H9 (cell line): ENCODE measurements around the gene CYP2C19. TPM values are rescaled to one million over a fixed set of nuclear protein-coding genes. Genes with fewer than 3 reads are reported as not detected.

Experiments used
- DNase-seq: peaks from one replicate; pipeline ENCODE4 v3.0.0-alpha.2; 2017
- H2AFZ ChIP-seq: one replicate; pipeline ENCODE4 v1.6.1; 2013; ENCODE audit warnings: mild to moderate bottlenecking, low read length, control low read depth, moderate library complexity
- H2AK5ac ChIP-seq: 2 replicates; pipeline ENCODE4 v1.6.1; 2013; ENCODE audit warnings: low read length, control low read depth, mixed read lengths; ENCODE audit not compliant: insufficient read length
- H2BK120ac ChIP-seq: one replicate; pipeline ENCODE4 v1.6.1; 2013; ENCODE audit warnings: low read depth, mild to moderate bottlenecking, low read length, control low read depth, inconsistent platforms; ENCODE audit not compliant: poor library complexity, severe bottlenecking
- H2BK12ac ChIP-seq: 2 replicates; pipeline ENCODE4 v1.6.1; 2013; ENCODE audit warnings: low read length, control low read depth, mixed read lengths, low read depth; ENCODE audit not compliant: insufficient read length
- H2BK15ac ChIP-seq: 2 replicates; pipeline ENCODE4 v1.6.1; 2013; ENCODE audit warnings: low read depth, low read length, control low read depth
- H2BK20ac ChIP-seq: one replicate; pipeline ENCODE4 v1.6.1; 2013; ENCODE audit warnings: low read depth, mild to moderate bottlenecking, low read length, control low read depth, inconsistent platforms; ENCODE audit not compliant: poor library complexity, severe bottlenecking
- H2BK5ac ChIP-seq: 2 replicates; pipeline ENCODE4 v1.6.1; 2013; ENCODE audit warnings: low read length, control low read depth, mixed read lengths; ENCODE audit not compliant: insufficient read length
- H3K14ac ChIP-seq: 2 replicates; pipeline ENCODE4 v1.6.1; 2013; ENCODE audit warnings: low read length, control low read depth; ENCODE audit not compliant: insufficient read depth
- H3K18ac ChIP-seq: 2 replicates; pipeline ENCODE4 v1.6.1; 2013; ENCODE audit warnings: low read depth, mild to moderate bottlenecking, mixed read lengths, low read length, control low read depth; ENCODE audit not compliant: insufficient read length
- H3K23ac ChIP-seq: 2 replicates; pipeline ENCODE4 v1.6.1; 2013; ENCODE audit warnings: low read length, control low read depth, mixed read lengths, low read depth; ENCODE audit not compliant: insufficient read length
- H3K23me2 ChIP-seq: 2 replicates; pipeline ENCODE4 v1.6.1; 2013; ENCODE audit warnings: low read depth, mild to moderate bottlenecking, mixed read lengths, low read length, control low read depth; ENCODE audit not compliant: insufficient read length, poor library complexity, severe bottlenecking
- H3K27ac ChIP-seq: 2 replicates; pipeline ENCODE4 v1.5.1; 2013; ENCODE audit warnings: low read length, control low read depth, mixed read lengths, low read depth; ENCODE audit not compliant: insufficient read length
- H3K27me3 ChIP-seq: 2 replicates; pipeline ENCODE4 v1.6.1; 2013; ENCODE audit warnings: low read length, control low read depth, inconsistent platforms; ENCODE audit not compliant: insufficient read depth
- H3K4ac ChIP-seq: 2 replicates; pipeline ENCODE4 v1.6.1; 2013; ENCODE audit warnings: low read depth, mild to moderate bottlenecking, control low read depth, inconsistent platforms, low read length, moderate library complexity
- H3K4me1 ChIP-seq: 2 replicates; pipeline ENCODE4 v1.6.1; 2013; ENCODE audit warnings: low read length, control low read depth, inconsistent platforms; ENCODE audit not compliant: insufficient read depth
- H3K4me2 ChIP-seq: 2 replicates; pipeline ENCODE4 v1.6.1; 2013; ENCODE audit warnings: low read length, control low read depth, mixed read lengths; ENCODE audit not compliant: insufficient read length, insufficient read depth
- H3K56ac ChIP-seq: 2 replicates; pipeline ENCODE4 v1.6.1; 2013; ENCODE audit warnings: low read depth, mild to moderate bottlenecking, mixed read lengths, low read length, control low read depth; ENCODE audit not compliant: insufficient read length
- H3K79me1 ChIP-seq: 2 replicates; pipeline ENCODE4 v1.6.1; 2013; ENCODE audit warnings: low read depth, mild to moderate bottlenecking, moderate library complexity, low read length, control low read depth, inconsistent platforms; ENCODE audit not compliant: insufficient read depth, poor library complexity, severe bottlenecking
- H3K79me2 ChIP-seq: 2 replicates; pipeline ENCODE4 v1.6.1; 2013; ENCODE audit warnings: low read length, control low read depth, inconsistent platforms; ENCODE audit not compliant: insufficient read depth
- H3K9ac ChIP-seq: 2 replicates; pipeline ENCODE4 v1.6.1; 2013; ENCODE audit warnings: low read length, control low read depth, mixed read lengths; ENCODE audit not compliant: insufficient read length; ENCODE audit errors: extremely low read depth
- H3K9me3 ChIP-seq: one replicate; pipeline ENCODE4 v1.6.1; 2013; ENCODE audit warnings: low read depth, low read length, inconsistent platforms; ENCODE audit not compliant: control insufficient read depth
- H3T11ph ChIP-seq: one replicate; pipeline ENCODE4 v1.6.1; 2013; ENCODE audit warnings: mild to moderate bottlenecking, low read length, control low read depth, inconsistent platforms
- H4K20me1 ChIP-seq: one replicate; pipeline ENCODE4 v1.6.1; 2013; ENCODE audit not compliant: control insufficient read depth, insufficient read length, insufficient read depth
- H4K5ac ChIP-seq: 2 replicates; pipeline ENCODE4 v1.6.1; 2013; ENCODE audit warnings: low read depth, mild to moderate bottlenecking, mixed read lengths, low read length, control low read depth; ENCODE audit not compliant: insufficient read length
- H4K8ac ChIP-seq: replicated peaks from 2 replicates; pipeline ENCODE4 v1.6.1; 2013; ENCODE audit warnings: low read length, control low read depth, mixed read lengths, low read depth; ENCODE audit not compliant: insufficient read length
- H4K91ac ChIP-seq: 2 replicates; pipeline ENCODE4 v1.6.1; 2013; ENCODE audit warnings: low read depth, mild to moderate bottlenecking, moderate library complexity, mixed read lengths, low read length, control low read depth; ENCODE audit not compliant: insufficient read length
- H3K27ac Mint-ChIP-seq, 3 experiments: 2 replicates in 2 of 3; 3 replicates in 1 of 3; pipeline ENCODE4 v1.8.0; 2020 to 2021; ENCODE audit warnings: mixed read lengths in 3 of 3, mild to moderate bottlenecking in 1 of 3, moderate library complexity in 1 of 3
- H3K27me3 Mint-ChIP-seq: 2 replicates; pipeline ENCODE4 v1.8.0; 2021; ENCODE audit warnings: low read depth, mild to moderate bottlenecking, moderate library complexity, mixed read lengths
- H3K36me3 Mint-ChIP-seq, 3 experiments: 2 replicates in 2 of 3; 3 replicates in 1 of 3; pipeline ENCODE4 v1.8.0; 2020 to 2021; ENCODE audit warnings: low read depth in 3 of 3, mixed read lengths in 3 of 3; ENCODE audit not compliant: insufficient read depth in 1 of 3
- H3K4me1 Mint-ChIP-seq, 2 experiments: 2 replicates each; pipeline ENCODE4 v1.8.0; 2020; ENCODE audit warnings: mixed read lengths in 2 of 2
- H3K4me3 Mint-ChIP-seq, 2 experiments: 2 replicates in 1 of 2; 3 replicates in 1 of 2; pipeline ENCODE4 v1.8.0; 2020 to 2021; ENCODE audit warnings: mild to moderate bottlenecking in 2 of 2, mixed read lengths in 2 of 2, moderate library complexity in 1 of 2
- H3K9me3 Mint-ChIP-seq, 2 experiments: 2 replicates in 1 of 2; 3 replicates in 1 of 2; pipeline ENCODE4 v1.8.0; 2020; ENCODE audit warnings: mild to moderate bottlenecking in 2 of 2, mixed read lengths in 2 of 2, moderate library complexity in 1 of 2
- CTCF ChIP-seq: fragments of 200-600 bp; sonication (generic); conservative IDR thresholded peaks from 3 replicates; pipeline ENCODE4 v1.8.0; 2021; ENCODE audit warnings: antibody characterized with exemption, mild to moderate bottlenecking
- WGBS: extraction: QIAGEN DNeasy Blood & Tissue Kit; methylation state at CpG from one replicate; pipeline ENCODE4 v1.1.7; 2013; ENCODE audit warnings: missing lambda C conversion rate, low lambda C conversion rate, mixed read lengths; ENCODE audit not compliant: insufficient read length; ENCODE audit errors: extremely low coverage; 5-methylcytosine and 5-hydroxymethylcytosine counted together
- long read RNA-seq: library from polyadenylated mRNA; unstranded; transcript quantifications from one replicate; pipeline ENCODE4 v2.0.0, GENCODE V29; 2020
- total RNA-seq: library from RNA; stranded (reverse); gene quantifications from 2 replicates; pipeline ENCODE4 v1.2.1, GENCODE V29; 2021

CYP2C19 gene
- total RNA-seq: not detected in 2 replicates
- long read RNA-seq: 0 reads

- H4K8ac ChIP-seq: no peak within 1 kb of the TSS
- no peak within 1 kb of the TSS for H2BK20ac ChIP-seq
- peaks cover 0 to 2% (median 0%) of the 10 kb centered on the region in 3 experiments; a peak in 1 of 7 replicates for H3K36me3 Mint-ChIP-seq
- H3K9me3 ChIP-seq: no peaks in the 10 kb centered on the region
- no peak within 1 kb of the TSS for H4K91ac ChIP-seq
- no peak within 1 kb of the TSS for H3K4me3 Mint-ChIP-seq
- peaks cover 3% of the 10 kb centered on the region; the same call in 1 of the 2 replicates for H3K4me1 ChIP-seq
- no peak within 1 kb of the TSS for H3K27ac Mint-ChIP-seq
- no peak within 1 kb of the TSS for H3K18ac ChIP-seq
- H2BK5ac ChIP-seq: no peak within 1 kb of the TSS
- peaks cover 4 to 5% of the 10 kb centered on the region in 2 experiments; a peak in 3 of 4 replicates for H3K4me1 Mint-ChIP-seq
- H2AK5ac ChIP-seq: no peak within 1 kb of the TSS
- H3T11ph ChIP-seq: no peak within 1 kb of the TSS
- no peaks in the 10 kb centered on the region for H4K20me1 ChIP-seq
- no peak within 1 kb of the TSS for H3K14ac ChIP-seq
- no peak within 1 kb of the TSS for H2BK12ac ChIP-seq
- H3K23me2 ChIP-seq: no peaks in the 10 kb centered on the region
- H2BK120ac ChIP-seq: no peak within 1 kb of the TSS
- no peak within 1 kb of the TSS for H3K4me2 ChIP-seq
- H4K5ac ChIP-seq: no peak within 1 kb of the TSS
- no peak within 1 kb of the TSS for H3K23ac ChIP-seq
- H3K27me3 Mint-ChIP-seq: no peaks in the 10 kb centered on the region
- H3K9ac ChIP-seq: no peak within 1 kb of the TSS
- no peak for TF ChIP-seq CTCF
- H3K79me2 ChIP-seq: no peaks in the 10 kb centered on the region
- H3K27me3 ChIP-seq: no peaks in the 10 kb centered on the region
- peaks cover 0 to 6% of the 10 kb centered on the region in 2 experiments; a peak in 3 of 5 replicates for H3K9me3 Mint-ChIP-seq
- no peak for DNase-seq
- H3K27ac ChIP-seq: no peak within 1 kb of the TSS
- WGBS: no CpG with 5 or more reads among the region's 3 CpGs
- no peak within 1 kb of the TSS for H2AFZ ChIP-seq
- no peaks in the 10 kb centered on the region for H3K79me1 ChIP-seq
- no peak within 1 kb of the TSS for H2BK15ac ChIP-seq
- H3K4ac ChIP-seq: no peak within 1 kb of the TSS
- no peak within 1 kb of the TSS for H3K56ac ChIP-seq
Measured at GRCh38 chr10:94762393-94762792, at the start of gene CYP2C19. Gene CYP2C19 (plus strand): TSS chr10:94762681. CDS start chr10:94762706, 25 bp downstream.
